Measurements from ENCODE around the gene SORBS2.

Gene SORBS2

GRCh38 chr4:185840953-185841352 lies 29.0 kb upstream of the SORBS2 start:
- Histone ChIP-seq H3K4me1 (ENCODE audit: control insufficient read depth, insufficient read depth, low read length) (peaks cover 27% of the 10 kb centered on the region), H3K4me3 (ENCODE audit: low read length in 2 of 2) (no peak overlapping the region), H3K36me3 (ENCODE audit: control insufficient read depth in 2 of 2, insufficient read depth in 2 of 2, low read length in 2 of 2) (no peaks in the 10 kb centered on the region), H3K9ac (ENCODE audit: low read length in 2 of 2) (no peak overlapping the region), H3K27ac (ENCODE audit: low read length) (no peak overlapping the region), H3K9me3 (ENCODE audit: control insufficient read depth in 2 of 2, low read length in 2 of 2) (no peaks in the 10 kb centered on the region), H3K27me3 (ENCODE audit: control insufficient read depth in 1 of 2, insufficient read depth in 2 of 2, low read length in 2 of 2) (no peaks in the 10 kb centered on the region)

DNA sequence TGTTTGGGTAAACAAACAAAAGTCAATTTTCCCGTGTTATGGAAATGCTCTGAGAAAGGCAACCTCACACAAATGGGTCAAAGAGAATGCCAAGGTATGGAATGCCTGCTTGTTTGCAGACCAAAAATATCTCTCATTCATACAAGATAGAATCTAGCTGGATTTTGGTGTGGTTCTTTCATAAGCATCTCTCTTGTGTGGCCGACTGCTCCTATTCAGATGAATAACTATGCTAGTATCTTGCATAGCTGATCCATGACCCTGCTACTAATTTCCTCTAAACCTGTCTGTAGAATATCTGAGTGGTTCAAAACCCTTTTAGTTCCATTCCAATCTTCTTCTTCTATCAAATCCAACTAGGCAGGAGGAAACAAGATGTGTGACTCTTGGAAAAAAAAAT lies 28.2 kb upstream of the SORBS2 start:
- H3K36me3 ChIP-seq (ENCODE audit: control insufficient read depth in 2 of 2, insufficient read depth in 2 of 2, low read length in 2 of 2) = no peaks in the 10 kb centered on the region
- peak overlapping the region; percentile 77 for H3K27ac ChIP-seq (ENCODE audit: low read length)
- H3K9ac ChIP-seq (ENCODE audit: low read length in 2 of 2) = no peak overlapping the region
- no peaks in the 10 kb centered on the region for H3K27me3 ChIP-seq (ENCODE audit: control insufficient read depth in 1 of 2, insufficient read depth in 2 of 2, low read length in 2 of 2)
- peak overlapping the region; percentile 11 to 23 for H3K4me3 ChIP-seq (ENCODE audit: low read length in 2 of 2)
- H3K4me1 ChIP-seq (ENCODE audit: control insufficient read depth, insufficient read depth, low read length) = peaks cover 27% of the 10 kb centered on the region
- no peaks in the 10 kb centered on the region for H3K9me3 ChIP-seq (ENCODE audit: control insufficient read depth in 2 of 2, low read length in 2 of 2)

DNA sequence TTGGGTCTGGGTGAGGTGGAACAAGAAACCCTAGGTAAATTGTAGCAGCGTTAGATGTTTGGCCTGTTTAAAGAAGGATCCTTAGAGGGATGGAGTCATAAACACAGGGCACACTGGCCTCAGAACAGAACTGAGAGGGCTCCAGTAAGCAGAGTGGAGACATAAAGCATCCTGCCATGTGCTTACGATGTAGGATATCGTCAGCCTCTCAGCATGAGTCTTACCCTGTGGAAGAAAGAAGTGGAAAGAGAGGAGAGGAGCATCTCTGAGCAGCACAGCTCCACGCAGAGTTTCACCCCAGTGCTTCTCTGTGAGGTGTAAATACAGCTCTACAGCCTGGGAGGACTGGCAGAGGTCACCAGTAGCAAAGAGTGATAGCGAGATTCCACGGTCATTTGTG lies 27.8 kb upstream of the SORBS2 start:
- no peak overlapping the region for H3K9ac ChIP-seq (ENCODE audit: low read length in 2 of 2)
- peak overlapping the region; percentile 77 for H3K27ac ChIP-seq (ENCODE audit: low read length)
- H3K27me3 ChIP-seq (ENCODE audit: control insufficient read depth in 1 of 2, insufficient read depth in 2 of 2, low read length in 2 of 2) = no peaks in the 10 kb centered on the region
- no peaks in the 10 kb centered on the region for H3K9me3 ChIP-seq (ENCODE audit: control insufficient read depth in 2 of 2, low read length in 2 of 2)
- H3K4me3 ChIP-seq (ENCODE audit: low read length in 2 of 2) = peak overlapping the region; percentile 11 to 23
- H3K36me3 ChIP-seq (ENCODE audit: control insufficient read depth in 2 of 2, insufficient read depth in 2 of 2, low read length in 2 of 2) = no peaks in the 10 kb centered on the region
- H3K4me1 ChIP-seq (ENCODE audit: control insufficient read depth, insufficient read depth, low read length) = peaks cover 27% of the 10 kb centered on the region

DNA sequence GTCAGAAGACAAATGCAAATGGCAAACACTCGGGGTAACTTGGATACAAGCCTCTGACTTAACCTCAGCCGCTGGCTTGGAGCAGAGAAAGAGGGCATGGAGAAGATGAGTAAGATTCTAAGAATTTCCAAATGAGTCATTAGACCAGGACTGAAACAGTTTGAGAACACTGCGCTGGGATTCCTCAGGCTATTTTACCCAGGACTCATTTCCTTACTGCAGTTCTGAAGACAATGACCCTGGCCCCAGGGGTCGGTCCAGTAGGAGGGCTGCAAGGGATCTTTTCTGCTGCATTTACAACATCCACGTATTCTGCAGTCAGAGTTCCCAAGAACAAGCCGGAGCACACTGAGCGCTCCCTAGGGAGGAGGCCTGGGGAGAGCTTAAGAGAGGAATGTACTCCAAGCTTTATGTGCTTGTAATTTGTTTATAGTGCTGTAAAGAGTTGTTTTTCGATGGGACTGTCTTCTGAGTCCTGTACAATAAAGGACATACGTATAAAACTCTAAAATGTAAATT lies 27.3 kb upstream of the SORBS2 start:
- peak overlapping the region; percentile 31 to 36 for H3K4me3 ChIP-seq (ENCODE audit: low read length in 2 of 2)
- no peak overlapping the region for H3K9ac ChIP-seq (ENCODE audit: low read length in 2 of 2)
- no peaks in the 10 kb centered on the region for H3K36me3 ChIP-seq (ENCODE audit: control insufficient read depth in 2 of 2, insufficient read depth in 2 of 2, low read length in 2 of 2)
- peaks cover 27% of the 10 kb centered on the region for H3K4me1 ChIP-seq (ENCODE audit: control insufficient read depth, insufficient read depth, low read length)
- H3K27me3 ChIP-seq (ENCODE audit: control insufficient read depth in 1 of 2, insufficient read depth in 2 of 2, low read length in 2 of 2) = no peaks in the 10 kb centered on the region
- no peaks in the 10 kb centered on the region for H3K9me3 ChIP-seq (ENCODE audit: control insufficient read depth in 2 of 2, low read length in 2 of 2)
- peak overlapping the region; percentile 77 for H3K27ac ChIP-seq (ENCODE audit: low read length)

DNA sequence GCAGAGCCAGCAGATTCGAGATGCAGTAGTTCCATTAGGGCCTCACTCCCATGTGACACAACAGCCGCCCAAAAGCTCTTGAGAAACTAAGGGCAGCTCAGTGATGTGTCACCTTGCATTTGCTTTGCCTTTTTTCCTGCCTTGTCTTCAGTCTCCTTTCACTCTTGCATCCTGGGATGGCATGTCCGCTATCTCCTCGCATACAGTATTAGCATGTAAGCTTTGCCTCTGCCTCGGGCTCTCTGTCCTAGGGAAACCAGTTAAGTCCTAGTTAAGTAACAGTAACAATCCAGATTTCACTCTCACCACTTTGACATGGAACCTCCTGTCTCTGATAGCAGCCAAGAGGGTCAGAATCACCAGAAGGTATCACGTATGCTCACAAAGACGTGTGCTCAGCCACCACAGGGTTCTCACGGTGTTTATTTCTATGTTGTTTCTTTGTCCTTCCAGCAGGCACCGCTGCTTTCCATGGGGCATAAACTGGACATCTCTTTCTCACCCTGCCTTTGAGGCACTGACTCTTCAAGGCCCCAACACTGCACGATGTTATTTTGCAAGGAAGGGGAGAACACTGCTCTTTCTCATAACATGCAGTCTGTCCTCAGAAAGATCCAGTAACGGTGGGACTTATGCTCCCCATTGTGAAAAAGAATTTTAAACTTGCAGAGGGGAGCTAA lies 26.7 kb upstream of the SORBS2 start:
- Histone ChIP-seq H3K4me1 (ENCODE audit: control insufficient read depth, insufficient read depth, low read length) (peaks cover 27% of the 10 kb centered on the region), H3K27me3 (ENCODE audit: control insufficient read depth in 1 of 2, insufficient read depth in 2 of 2, low read length in 2 of 2) (no peaks in the 10 kb centered on the region), H3K9me3 (ENCODE audit: control insufficient read depth in 2 of 2, low read length in 2 of 2) (no peaks in the 10 kb centered on the region), H3K4me3 (ENCODE audit: low read length in 2 of 2) (peak overlapping the region; percentile 31 to 36), H3K36me3 (ENCODE audit: control insufficient read depth in 2 of 2, insufficient read depth in 2 of 2, low read length in 2 of 2) (no peaks in the 10 kb centered on the region), H3K9ac (ENCODE audit: low read length in 2 of 2) (peak overlapping the region; percentile 14 to 23), H3K27ac (ENCODE audit: low read length) (peak overlapping the region; percentile 77)

GRCh38 chr4:185838104-185838452 lies 26.1 kb upstream of the SORBS2 start:
- no peaks in the 10 kb centered on the region for H3K27me3 ChIP-seq (ENCODE audit: control insufficient read depth in 1 of 2, insufficient read depth in 2 of 2, low read length in 2 of 2)
- peak overlapping the region; percentile 77 for H3K27ac ChIP-seq (ENCODE audit: low read length)
- no peak overlapping the region for H3K9ac ChIP-seq (ENCODE audit: low read length in 2 of 2)
- H3K4me3 ChIP-seq (ENCODE audit: low read length in 2 of 2) = no peak overlapping the region
- no peaks in the 10 kb centered on the region for H3K36me3 ChIP-seq (ENCODE audit: control insufficient read depth in 2 of 2, insufficient read depth in 2 of 2, low read length in 2 of 2)
- H3K4me1 ChIP-seq (ENCODE audit: control insufficient read depth, insufficient read depth, low read length) = peaks cover 27% of the 10 kb centered on the region
- H3K9me3 ChIP-seq (ENCODE audit: control insufficient read depth in 2 of 2, low read length in 2 of 2) = no peaks in the 10 kb centered on the region

- Histone ChIP-seq H3K27ac (ENCODE audit: low read length) (peak overlapping the region; percentile 77), H3K27me3 (ENCODE audit: control insufficient read depth in 1 of 2, insufficient read depth in 2 of 2, low read length in 2 of 2) (no peaks in the 10 kb centered on the region), H3K9me3 (ENCODE audit: control insufficient read depth in 2 of 2, low read length in 2 of 2) (no peaks in the 10 kb centered on the region), H3K4me1 (ENCODE audit: control insufficient read depth, insufficient read depth, low read length) (peaks cover 27% of the 10 kb centered on the region), H3K9ac (ENCODE audit: low read length in 2 of 2) (no peak overlapping the region), H3K36me3 (ENCODE audit: control insufficient read depth in 2 of 2, insufficient read depth in 2 of 2, low read length in 2 of 2) (no peaks in the 10 kb centered on the region), H3K4me3 (ENCODE audit: low read length in 2 of 2) (no peak overlapping the region)
Observed at GRCh38 chr4:185837415-185838103, 25.6 kb upstream of the SORBS2 start.

- Histone ChIP-seq H3K27ac (ENCODE audit: low read length) (no peak overlapping the region), H3K9ac (ENCODE audit: low read length in 2 of 2) (no peak overlapping the region), H3K9me3 (ENCODE audit: control insufficient read depth in 2 of 2, low read length in 2 of 2) (no peaks in the 10 kb centered on the region)
Observed at GRCh38 chr4:185836241-185837084, 24.5 kb upstream of the SORBS2 start.

DNA sequence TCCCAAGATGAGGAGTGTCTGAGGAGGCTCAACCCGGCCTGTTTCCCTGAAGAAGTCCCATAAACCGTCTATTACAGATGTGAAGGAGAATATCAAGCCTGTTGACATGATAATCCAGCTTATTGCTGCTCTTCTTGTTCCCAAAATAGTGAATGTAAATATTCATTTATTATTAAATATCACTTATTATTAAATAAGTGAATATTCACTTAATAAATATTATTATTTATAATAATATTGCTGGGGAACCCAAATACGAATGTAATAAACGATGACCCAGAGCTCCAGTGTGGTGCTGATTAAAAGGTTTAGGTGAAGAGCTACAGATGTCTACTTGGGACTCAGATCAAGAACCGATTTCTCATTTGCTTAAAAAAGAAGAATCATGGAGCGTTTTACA lies 23.8 kb upstream of the SORBS2 start:
- H3K9me3 ChIP-seq (ENCODE audit: control insufficient read depth in 2 of 2, low read length in 2 of 2) = no peaks in the 10 kb centered on the region
- H3K27ac ChIP-seq (ENCODE audit: low read length) = no peak overlapping the region
- no peaks in the 10 kb centered on the region for H3K27me3 ChIP-seq (ENCODE audit: control insufficient read depth in 1 of 2, insufficient read depth in 2 of 2, low read length in 2 of 2)
- no peak overlapping the region for H3K4me3 ChIP-seq (ENCODE audit: low read length in 2 of 2)
- H3K36me3 ChIP-seq (ENCODE audit: control insufficient read depth in 2 of 2, insufficient read depth in 2 of 2, low read length in 2 of 2) = no peaks in the 10 kb centered on the region
- H3K9ac ChIP-seq (ENCODE audit: low read length in 2 of 2) = no peak overlapping the region
- H3K4me1 ChIP-seq (ENCODE audit: control insufficient read depth, insufficient read depth, low read length) = peaks cover 27% of the 10 kb centered on the region

More at GRCh38 chr4:185836241-185837084, 24.5 kb upstream of the SORBS2 start:
- H3K36me3 ChIP-seq (ENCODE audit: control insufficient read depth in 2 of 2, insufficient read depth in 2 of 2, low read length in 2 of 2) = no peaks in the 10 kb centered on the region
- H3K4me3 ChIP-seq (ENCODE audit: low read length in 2 of 2) = no peak overlapping the region
- no peaks in the 10 kb centered on the region for H3K27me3 ChIP-seq (ENCODE audit: control insufficient read depth in 1 of 2, insufficient read depth in 2 of 2, low read length in 2 of 2)
- H3K4me1 ChIP-seq (ENCODE audit: control insufficient read depth, insufficient read depth, low read length) = peaks cover 27% of the 10 kb centered on the region

- no peaks in the 10 kb centered on the region for H3K36me3 ChIP-seq (ENCODE audit: control insufficient read depth in 2 of 2, insufficient read depth in 2 of 2, low read length in 2 of 2)
- H3K9ac ChIP-seq (ENCODE audit: low read length in 2 of 2) = no peak overlapping the region
- no peak overlapping the region for H3K4me3 ChIP-seq (ENCODE audit: low read length in 2 of 2)
- peaks cover 27% of the 10 kb centered on the region for H3K4me1 ChIP-seq (ENCODE audit: control insufficient read depth, insufficient read depth, low read length)
- H3K9me3 ChIP-seq (ENCODE audit: control insufficient read depth in 2 of 2, low read length in 2 of 2) = no peaks in the 10 kb centered on the region
- no peak overlapping the region for H3K27ac ChIP-seq (ENCODE audit: low read length)
- H3K27me3 ChIP-seq (ENCODE audit: control insufficient read depth in 1 of 2, insufficient read depth in 2 of 2, low read length in 2 of 2) = no peaks in the 10 kb centered on the region
Observed at GRCh38 chr4:185835336-185835735, 23.3 kb upstream of the SORBS2 start.

Measured in stomach smooth muscle (tissue), 2 donors.